IPS DF 6.9 (cell line): ENCODE results near the gene ISG20L2.

Experiments
- DNase-seq: peaks from one replicate; pipeline ENCODE4 v3.0.0-alpha.2; 2013; ENCODE audit warnings: low read depth, low spot score
- H3K27ac ChIP-seq: one replicate; pipeline ENCODE4 v1.5.1; 2013; ENCODE audit warnings: low read length, control low read depth
- H3K27me3 ChIP-seq: 2 replicates; pipeline ENCODE4 v1.6.1; 2013; ENCODE audit warnings: mild to moderate bottlenecking, low read length; ENCODE audit not compliant: control insufficient read depth, insufficient read depth
- H3K36me3 ChIP-seq: 2 replicates; pipeline ENCODE4 v1.6.1; 2013; ENCODE audit warnings: low read length; ENCODE audit not compliant: control insufficient read depth, insufficient read depth
- H3K4me1 ChIP-seq: 2 replicates; pipeline ENCODE4 v1.6.1; 2013; ENCODE audit warnings: low read length; ENCODE audit not compliant: control insufficient read depth, insufficient read depth
- H3K4me3 ChIP-seq: 2 replicates; pipeline ENCODE4 v1.5.1; 2013; ENCODE audit warnings: mild to moderate bottlenecking, low read length
- H3K9me3 ChIP-seq: 2 replicates; pipeline ENCODE4 v1.6.1; 2013; ENCODE audit warnings: low read length, inconsistent platforms; ENCODE audit not compliant: control insufficient read depth, insufficient read depth
- WGBS: extraction: QIAGEN DNeasy Blood & Tissue Kit; methylation state at CpG from one replicate; pipeline ENCODE4 v1.1.7; 2013; ENCODE audit warnings: mixed read lengths, missing lambda C conversion rate; ENCODE audit not compliant: insufficient read length, insufficient coverage; 5-methylcytosine and 5-hydroxymethylcytosine counted together

Gene ISG20L2

GRCh38 chr1:156740741-156741480, 12.3 kb upstream of the ISG20L2 start, which contains the start of gene MRPL24:
MRPL24 (minus strand) TSS chr1:156741088; CDS start chr1:156738704, 2,384 bp downstream.
- H3K9me3 ChIP-seq: no peaks in the 10 kb centered on the region
- peak within 1 kb of the TSS; percentile 50; the same call in 1 of the 2 replicates for H3K4me3 ChIP-seq
- H3K27ac ChIP-seq: no peak within 1 kb of the TSS
- peaks cover 17% of the 10 kb centered on the region; the same call in 1 of the 2 replicates for H3K36me3 ChIP-seq
- no CpG with 5 or more reads among the region's 38 CpGs for WGBS
- peak; percentile 100 for DNase-seq
- H3K27me3 ChIP-seq: no peaks in the 10 kb centered on the region
- H3K4me1 ChIP-seq: peaks cover 2% of the 10 kb centered on the region; the same call in 1 of the 2 replicates

DNA sequence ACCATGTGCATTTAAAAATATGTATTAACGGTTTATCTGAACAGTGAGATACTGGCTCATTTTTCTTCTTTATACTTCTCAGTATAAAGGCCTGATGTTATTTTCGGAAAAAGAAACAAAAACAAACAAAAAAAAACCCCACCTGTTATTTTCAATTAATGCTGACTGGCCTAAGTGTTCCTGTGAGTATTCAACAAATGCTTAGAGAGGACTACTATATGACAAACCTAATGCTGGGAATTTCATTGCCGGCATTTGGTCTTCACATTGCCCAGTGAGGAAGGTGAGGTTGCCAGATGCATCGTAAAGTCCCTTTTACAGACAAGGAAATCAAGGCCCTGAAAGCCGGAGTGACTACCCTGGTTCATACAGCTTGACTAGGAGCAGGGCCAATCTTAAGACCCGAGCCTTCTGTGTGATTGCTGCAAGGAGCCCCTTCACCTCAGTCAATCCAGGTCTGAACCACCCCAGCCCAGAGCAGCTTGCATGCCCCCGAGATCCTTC, 11.7 kb upstream of the ISG20L2 start:
- H3K36me3 ChIP-seq: peaks cover 17% of the 10 kb centered on the region; the same call in 1 of the 2 replicates
- no peaks in the 10 kb centered on the region; the same call in 1 of the 2 replicates for H3K4me1 ChIP-seq
- H3K27me3 ChIP-seq: no peaks in the 10 kb centered on the region
- peak overlapping the region; percentile 50; the same call in 1 of the 2 replicates for H3K4me3 ChIP-seq
- no peak for DNase-seq
- H3K9me3 ChIP-seq: no peaks in the 10 kb centered on the region
- WGBS: no CpG with 5 or more reads among the region's 7 CpGs
- H3K27ac ChIP-seq: no peak overlapping the region

GRCh38 chr1:156738916-156739315, 10.3 kb upstream of the ISG20L2 start:
- H3K27me3 ChIP-seq: no peaks in the 10 kb centered on the region
- no peaks in the 10 kb centered on the region; the same call in 1 of the 2 replicates for H3K4me1 ChIP-seq
- H3K36me3 ChIP-seq: peaks cover 13% of the 10 kb centered on the region
- H3K9me3 ChIP-seq: no peaks in the 10 kb centered on the region
- H3K4me3 ChIP-seq: no peak overlapping the region
- no peak for DNase-seq
- H3K27ac ChIP-seq: no peak overlapping the region
- WGBS: no CpG with 5 or more reads among the region's 2 CpGs

DNA sequence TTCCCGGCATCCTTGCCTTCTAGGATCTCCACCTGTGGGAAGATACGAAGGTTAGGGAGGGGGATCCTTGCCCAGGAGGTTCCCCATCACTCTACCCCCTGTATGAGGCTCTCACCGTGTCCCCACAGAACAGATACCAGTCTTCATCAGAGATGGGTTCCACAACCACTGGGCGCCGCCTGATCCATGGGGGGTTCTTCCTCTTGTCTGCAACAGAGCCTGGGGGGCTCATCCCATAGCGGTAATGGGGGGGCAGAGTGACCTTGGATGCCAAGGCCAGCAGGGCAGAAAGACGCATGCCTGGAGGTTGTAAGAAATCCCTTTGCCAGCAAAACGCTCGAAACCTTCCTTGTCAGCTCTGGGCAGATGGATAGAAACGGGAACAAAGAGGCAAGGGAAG, 9.8 kb upstream of the ISG20L2 start:
- Histone ChIP-seq H3K4me1 (no peaks in the 10 kb centered on the region; the same call in 1 of the 2 replicates), H3K9me3 (no peaks in the 10 kb centered on the region), H3K27ac (no peak overlapping the region), H3K4me3 (no peak overlapping the region), H3K36me3 (peaks cover 12% of the 10 kb centered on the region), H3K27me3 (no peaks in the 10 kb centered on the region)
- no peak for DNase-seq
- no CpG with 5 or more reads among the region's 10 CpGs for WGBS

GRCh38 chr1:156733989-156734584, 5.5 kb upstream of the ISG20L2 start:
- Histone ChIP-seq H3K9me3 (no peaks in the 10 kb centered on the region), H3K4me1 (no peaks in the 10 kb centered on the region), H3K4me3 (no peak overlapping the region), H3K36me3 (peaks cover 8% of the 10 kb centered on the region), H3K27ac (no peak overlapping the region), H3K27me3 (no peaks in the 10 kb centered on the region)
- no CpG with 5 or more reads among the region's 20 CpGs for WGBS
- no peak for DNase-seq

- WGBS: no CpG with 5 or more reads among the region's 46 CpGs
- peaks cover 10% of the 10 kb centered on the region; the same call in 1 of the 2 replicates for H3K36me3 ChIP-seq
These were observed 504 bp downstream of the ISG20L2 start, which contains the start of gene METTL25B for GRCh38 chr1:156727926-156728598. METTL25B (plus strand) TSS chr1:156728469; CDS start chr1:156729105, 636 bp downstream.

DNA sequence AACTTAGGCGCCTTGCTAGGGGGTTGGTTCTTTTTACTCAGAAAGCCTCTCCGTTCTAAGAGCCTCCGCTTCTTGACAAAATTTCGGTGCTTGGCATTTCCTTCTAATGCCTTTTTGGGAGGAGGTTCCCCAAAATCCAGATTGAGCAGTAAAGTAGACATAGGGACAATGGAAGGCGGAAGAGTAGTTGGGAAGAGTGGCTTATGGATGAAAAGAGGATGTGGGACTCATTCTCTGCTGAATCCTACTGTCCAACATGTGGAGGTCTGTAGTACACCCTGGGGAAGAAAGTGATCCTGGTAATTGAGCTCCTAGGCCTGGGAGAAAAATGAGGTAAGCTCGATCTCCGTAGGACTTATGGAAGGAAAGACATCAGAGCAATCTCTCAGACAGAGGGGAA, 1.1 kb downstream of the ISG20L2 start:
- Histone ChIP-seq H3K27ac (no peak overlapping the region), H3K36me3 (peaks cover 14% of the 10 kb centered on the region; the same call in 1 of the 2 replicates), H3K9me3 (no peaks in the 10 kb centered on the region), H3K4me3 (peak overlapping the region; percentile 97; the same call in 1 of the 2 replicates), H3K27me3 (no peaks in the 10 kb centered on the region), H3K4me1 (peaks cover 5% of the 10 kb centered on the region; the same call in 1 of the 2 replicates)
- WGBS: no CpG with 5 or more reads among the region's 7 CpGs
- no peak for DNase-seq

More at GRCh38 chr1:156727926-156728598, 504 bp downstream of the ISG20L2 start, which contains the start of gene METTL25B:
- Histone ChIP-seq H3K27me3 (no peaks in the 10 kb centered on the region), H3K27ac (no peak within 1 kb of the TSS), H3K9me3 (no peaks in the 10 kb centered on the region), H3K4me3 (peak within 1 kb of the TSS; percentile 97), H3K4me1 (peaks cover 5% of the 10 kb centered on the region; the same call in 1 of the 2 replicates)
- DNase-seq: no peak

DNA sequence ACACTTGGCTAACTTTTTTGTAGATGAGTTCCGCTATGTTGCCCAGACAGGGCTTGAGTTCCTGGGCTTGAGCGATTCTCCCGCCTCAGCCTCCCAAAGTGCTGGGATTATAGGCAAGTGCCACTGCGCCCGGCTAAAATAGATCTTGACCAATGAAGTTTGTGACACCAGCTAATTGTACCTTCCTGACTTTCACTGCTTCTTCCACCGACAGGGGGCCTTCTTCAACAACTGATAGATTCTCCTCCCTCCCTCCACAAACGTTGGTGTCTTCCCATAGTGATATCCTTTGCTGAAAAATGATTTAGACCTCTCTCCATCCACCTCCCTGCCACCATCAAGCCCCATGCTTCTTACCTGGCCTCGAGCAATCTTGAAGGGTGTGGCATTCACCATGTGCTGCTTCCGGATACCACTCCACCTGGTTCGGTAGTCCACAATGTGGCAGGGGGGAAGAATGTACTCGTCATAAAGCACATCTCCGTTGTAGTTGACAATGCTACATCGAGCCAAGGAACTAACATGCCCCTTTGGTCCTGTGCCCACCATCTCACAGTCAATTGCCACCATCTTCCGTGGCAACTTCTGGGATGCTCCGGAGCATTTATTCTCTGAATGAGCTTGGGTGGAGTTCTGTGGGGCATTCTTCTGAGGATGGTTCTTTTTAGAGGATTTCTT, 1.9 kb downstream of the ISG20L2 start:
- H3K27ac ChIP-seq: no peak overlapping the region
- H3K4me1 ChIP-seq: peaks cover 5% of the 10 kb centered on the region; the same call in 1 of the 2 replicates

DNA sequence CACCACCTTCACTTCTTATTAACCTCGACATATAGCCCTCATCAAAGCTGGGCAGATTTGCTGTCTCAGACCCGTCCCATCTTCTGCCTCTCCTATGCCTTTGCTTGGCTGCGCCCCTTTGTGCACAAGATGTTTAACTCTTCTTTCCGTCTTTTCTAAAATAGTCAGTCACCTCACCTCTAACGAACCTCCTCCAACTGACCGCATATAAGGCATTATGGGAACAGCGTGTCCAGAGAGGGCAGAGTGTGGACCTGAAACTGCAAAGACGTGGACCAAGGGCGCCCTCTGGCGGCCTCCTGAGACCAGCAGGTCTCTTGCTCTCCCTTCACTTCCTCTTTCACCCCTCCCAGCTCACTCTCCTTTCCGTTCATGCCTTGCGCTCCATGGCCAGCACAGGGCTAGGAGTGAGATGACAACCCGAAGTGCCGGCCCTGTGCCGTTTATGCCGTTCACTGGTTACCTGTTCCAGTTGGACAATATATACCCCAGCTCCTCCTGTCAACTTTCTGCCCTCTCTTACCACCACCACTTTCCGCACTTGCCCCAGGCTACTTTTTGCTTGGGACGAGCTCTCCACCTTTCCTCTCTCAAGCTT, 2.8 kb downstream of the ISG20L2 start:
- no CpG with 5 or more reads among the region's 18 CpGs for WGBS
- Histone ChIP-seq H3K27ac (no peak overlapping the region), H3K4me3 (no peak overlapping the region), H3K9me3 (no peaks in the 10 kb centered on the region), H3K27me3 (no peaks in the 10 kb centered on the region), H3K36me3 (peaks cover 16% of the 10 kb centered on the region; the same call in 1 of the 2 replicates), H3K4me1 (peaks cover 5% of the 10 kb centered on the region; the same call in 1 of the 2 replicates)
- DNase-seq: no peak

More for the DNA sequence above, 1.9 kb downstream of the ISG20L2 start:
- Histone ChIP-seq H3K27me3 (no peaks in the 10 kb centered on the region), H3K9me3 (no peaks in the 10 kb centered on the region), H3K36me3 (peaks cover 14% of the 10 kb centered on the region; the same call in 1 of the 2 replicates), H3K4me3 (no peak overlapping the region)
- no CpG with 5 or more reads among the region's 15 CpGs for WGBS
- no peak for DNase-seq
